GM18511 (cell line): Measurements from ENCODE around the gene VTI1A.
"Not testable (repeated sequence)": the region's sequence is repeated elsewhere in the genome, so short reads cannot be mapped to it uniquely, and the experiment has no call there.

Experiments used
- ATAC-seq: cut with Tn5 transposase; IDR thresholded peaks from one replicate; pipeline ENCODE4 v1.9.1; 2021; ENCODE audit warnings: mild to moderate bottlenecking, moderate library complexity; ENCODE audit not compliant: unreplicated experiment

The VTI1A gene

DNA sequence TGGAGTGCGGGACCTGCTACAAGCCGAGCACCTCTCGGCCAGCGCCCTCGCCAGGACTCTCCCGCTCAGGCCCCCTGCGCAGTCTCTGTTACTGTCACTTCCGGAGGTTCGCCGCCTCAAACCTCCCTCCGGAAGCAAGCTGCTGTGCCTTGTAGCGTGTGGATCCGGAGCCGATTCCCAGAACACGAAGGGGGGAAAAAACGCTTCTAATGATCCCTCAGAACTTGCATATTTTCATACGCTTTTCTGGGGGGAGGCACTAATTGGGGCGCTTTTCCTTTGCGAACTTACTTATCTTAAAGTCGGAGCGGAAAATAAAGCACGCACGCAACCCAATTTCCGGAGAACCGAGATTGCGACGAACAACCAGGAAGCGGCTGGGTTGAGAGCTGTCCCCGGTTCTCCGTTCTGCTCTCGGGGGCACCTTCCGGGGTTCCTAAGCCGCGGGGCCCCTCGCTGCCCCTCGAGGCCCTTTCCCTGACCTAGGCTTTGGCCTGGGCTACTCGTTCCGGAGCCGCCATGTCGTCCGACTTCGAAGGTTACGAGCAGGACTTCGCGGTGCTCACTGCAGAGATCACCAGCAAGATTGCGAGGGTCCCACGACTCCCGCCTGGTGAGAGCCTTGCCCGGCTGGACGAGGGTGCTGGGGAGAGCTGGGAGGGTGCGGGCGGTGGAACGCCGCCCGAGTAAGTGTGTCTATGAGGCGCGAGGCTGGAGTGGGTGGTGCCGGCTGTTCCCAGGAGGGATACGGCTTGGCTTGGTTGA, at the start of gene VTI1A, which contains the start of gene ZDHHC6:
Gene VTI1A, plus strand, starts transcription at position 361 of the 765 bp plus-strand sequence. Its CDS starts 159 bp downstream, at position 520.
Gene ZDHHC6, minus strand, starts transcription at position 60 of the 765 bp plus-strand sequence. CDS start 1,478 bp downstream, outside the sequence.
- ATAC-seq: peak; percentile 95

DNA sequence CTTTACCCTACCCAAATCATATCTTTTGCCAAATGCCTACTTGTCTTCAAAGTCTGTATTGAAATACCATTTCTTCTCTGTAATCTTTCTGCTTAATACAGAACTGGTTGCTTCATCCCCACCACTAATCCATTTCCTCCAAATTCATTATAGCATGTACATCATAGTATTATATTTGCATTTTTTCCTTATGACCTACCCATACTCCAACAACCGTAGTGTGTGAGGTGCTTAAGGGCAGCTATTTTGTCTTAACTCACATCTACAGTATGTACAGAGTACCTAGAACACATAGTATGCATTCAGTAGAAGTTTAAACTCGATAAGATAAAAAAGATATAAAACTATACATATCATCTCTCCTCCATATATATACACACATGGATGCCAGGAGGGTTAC, 49.4 kb upstream of the VTI1A start:
- ATAC-seq: no peak

GRCh38 chr10:112402917-112403316, 44.1 kb upstream of the VTI1A start:
- no peak for ATAC-seq

DNA sequence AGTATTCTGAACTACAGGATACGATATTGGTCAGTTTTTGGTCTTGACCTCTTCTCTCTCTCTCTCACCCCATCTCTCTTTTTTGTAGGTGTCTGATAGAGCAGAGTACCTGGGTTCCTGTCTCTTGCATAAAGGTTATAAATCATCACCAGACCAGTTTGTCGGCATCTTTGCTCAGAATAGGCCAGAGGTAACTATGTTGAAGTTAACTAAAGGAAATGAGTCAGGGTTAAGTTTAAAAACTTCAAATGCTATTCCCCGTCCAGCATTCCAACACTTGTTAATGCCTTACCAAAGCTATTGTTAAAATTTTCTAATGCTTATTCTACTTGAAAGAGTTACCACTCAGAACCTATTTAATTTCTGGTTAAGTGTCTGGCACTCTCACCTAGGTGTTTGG, 42.4 kb upstream of the VTI1A start:
- ATAC-seq: no peak

- ATAC-seq: not testable (repeated sequence)
Measured at GRCh38 chr10:112406806-112407205, 40.2 kb upstream of the VTI1A start.

GRCh38 chr10:112407696-112408095, 39.3 kb upstream of the VTI1A start:
- ATAC-seq: no peak

DNA sequence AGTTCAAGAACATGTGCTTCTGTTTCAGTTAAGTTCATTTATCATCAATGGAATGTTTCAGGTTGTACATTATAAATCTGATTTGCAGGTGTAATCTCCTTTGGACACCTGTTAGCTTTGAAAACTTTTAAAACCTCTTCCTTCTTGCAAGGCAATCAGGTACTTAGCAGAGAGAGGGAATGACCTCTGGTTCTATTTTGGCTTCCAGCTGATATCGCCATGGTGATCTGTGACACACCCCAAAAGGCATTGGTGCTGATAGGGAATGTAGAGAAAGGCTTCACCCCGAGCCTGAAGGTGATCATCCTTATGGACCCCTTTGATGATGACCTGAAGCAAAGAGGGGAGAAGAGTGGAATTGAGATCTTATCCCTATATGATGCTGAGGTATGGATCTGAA, 37.7 kb upstream of the VTI1A start:
- no peak for ATAC-seq

DNA sequence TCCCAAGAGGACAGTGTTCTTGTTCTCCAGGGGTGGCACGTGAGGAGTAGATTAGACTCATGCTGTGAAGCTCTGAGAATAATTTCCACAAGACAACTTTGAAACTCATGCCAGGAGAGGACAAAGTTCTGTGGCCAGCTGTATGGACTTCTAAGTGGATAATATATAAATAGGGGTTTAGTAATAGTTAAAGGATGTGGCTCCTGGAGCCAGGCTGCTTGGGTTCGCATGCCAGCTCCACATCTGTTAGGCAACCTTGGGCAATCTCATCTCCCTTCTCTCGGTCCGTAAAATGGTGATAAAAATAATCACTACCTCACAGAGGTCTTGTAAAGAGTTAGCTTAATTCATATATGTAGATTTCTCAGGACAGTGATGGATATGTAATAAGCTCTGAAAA, 37.3 kb upstream of the VTI1A start:
- ATAC-seq: no peak

DNA sequence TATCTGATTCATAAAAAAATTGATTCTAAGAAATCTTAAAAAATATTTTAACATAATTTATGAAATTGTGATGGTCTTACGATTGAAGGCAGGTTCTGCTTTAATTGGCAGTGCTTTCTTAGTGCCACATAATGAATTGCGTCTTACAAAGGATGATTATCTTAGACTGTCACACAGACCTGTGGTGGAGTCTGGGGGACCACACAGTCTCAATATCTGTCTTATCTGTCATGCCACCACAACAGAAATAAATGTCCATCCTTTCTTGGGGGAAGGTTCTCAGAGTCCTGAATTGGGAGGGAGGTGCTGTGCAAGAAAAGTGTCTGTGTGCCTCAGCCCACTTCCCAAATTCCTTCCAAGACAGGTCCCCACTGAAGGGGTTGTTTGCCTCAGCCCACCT, 34.3 kb upstream of the VTI1A start:
- ATAC-seq: no peak

DNA sequence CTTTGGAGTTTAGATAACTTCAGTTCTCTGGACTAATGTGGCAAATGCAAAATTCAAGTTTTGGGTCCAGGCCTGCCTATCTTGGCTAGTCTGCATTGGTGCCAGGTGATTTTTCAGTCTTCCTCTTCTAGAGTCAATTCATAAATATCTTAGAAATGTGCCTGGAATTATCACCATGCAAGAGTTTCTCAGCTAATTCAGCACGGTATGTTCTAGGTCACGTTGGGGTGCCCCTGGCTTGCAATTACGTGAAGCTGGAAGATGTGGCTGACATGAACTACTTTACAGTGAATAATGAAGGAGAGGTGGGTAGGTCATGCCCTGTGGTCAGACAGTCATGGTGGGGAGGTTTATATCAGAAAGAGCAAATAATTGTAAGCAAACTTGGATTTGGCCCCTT, 25.3 kb upstream of the VTI1A start:
- no peak for ATAC-seq

GRCh38 chr10:112424651-112425050, 22.4 kb upstream of the VTI1A start:
- no peak for ATAC-seq

DNA sequence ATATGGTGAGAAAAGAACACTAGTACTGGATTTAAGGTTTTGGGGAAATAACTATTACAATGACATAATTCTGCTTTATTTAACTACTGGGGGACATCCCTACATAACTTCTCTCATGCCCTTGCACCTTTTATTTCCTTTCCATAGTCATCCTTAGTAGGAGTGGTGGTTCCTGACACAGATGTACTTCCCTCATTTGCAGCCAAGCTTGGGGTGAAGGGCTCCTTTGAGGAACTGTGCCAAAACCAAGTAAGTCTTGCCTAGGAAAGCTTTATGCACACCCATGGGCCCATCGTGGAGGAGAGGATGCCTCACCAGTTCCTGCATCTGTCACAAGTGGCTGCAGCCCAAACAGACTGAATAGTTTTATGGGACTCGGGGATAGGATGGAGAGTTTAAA, 20.9 kb upstream of the VTI1A start:
- no peak for ATAC-seq

DNA sequence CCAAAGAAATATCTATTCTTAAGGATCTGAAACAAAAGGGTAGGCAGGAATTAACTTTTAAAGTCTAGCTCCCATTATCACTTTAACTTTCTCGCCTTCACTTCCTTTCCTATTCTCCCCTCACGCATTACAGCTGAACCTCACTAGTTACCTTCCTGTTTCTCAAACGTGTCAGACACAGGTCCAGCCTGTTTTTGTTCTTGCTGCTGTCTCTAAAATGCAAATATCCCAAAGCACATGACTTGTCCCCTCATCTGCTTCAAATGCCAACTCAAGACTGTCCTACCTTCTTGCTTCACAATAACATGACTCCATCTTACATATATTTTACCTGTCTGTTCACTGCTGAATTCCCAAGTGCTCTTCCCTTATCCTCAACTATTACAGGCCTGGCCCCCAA, 17.9 kb upstream of the VTI1A start:
- ATAC-seq: no peak

GRCh38 chr10:112429654-112430230, 17.3 kb upstream of the VTI1A start:
- no peak for ATAC-seq

GRCh38 chr10:112433136-112433535, 13.9 kb upstream of the VTI1A start:
- no peak for ATAC-seq

DNA sequence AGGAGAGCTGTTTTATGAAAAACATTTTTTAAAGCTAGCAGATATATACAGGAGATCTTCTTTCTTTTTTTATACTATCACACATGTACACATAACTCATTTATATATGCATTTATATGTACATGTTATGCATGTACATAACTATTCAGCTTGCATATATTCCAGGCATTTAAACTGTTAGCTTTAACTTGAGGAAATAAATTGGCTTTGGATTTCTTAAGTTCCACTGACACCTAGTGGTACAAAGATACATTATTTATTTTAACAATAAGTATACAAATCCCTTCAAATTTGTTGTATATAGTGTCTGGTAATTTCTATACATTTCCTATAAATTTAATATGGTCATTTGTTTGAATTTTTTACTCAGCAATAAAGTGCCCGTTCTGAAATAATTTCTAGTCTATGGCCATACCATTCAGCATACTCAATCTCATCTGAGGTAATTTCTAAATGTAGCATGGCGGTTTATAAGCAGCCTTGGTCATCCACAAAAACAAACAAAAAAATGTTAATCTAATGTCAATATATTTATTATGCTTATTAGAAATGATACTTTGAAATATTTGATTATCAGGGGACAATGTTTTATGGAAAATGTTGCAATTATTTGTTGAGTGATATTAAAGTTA, 11.9 kb upstream of the VTI1A start:
- no peak for ATAC-seq

GRCh38 chr10:112438356-112438755, 8.7 kb upstream of the VTI1A start:
- ATAC-seq: no peak

GRCh38 chr10:112441520-112441919, 5.5 kb upstream of the VTI1A start:
- no peak for ATAC-seq

DNA sequence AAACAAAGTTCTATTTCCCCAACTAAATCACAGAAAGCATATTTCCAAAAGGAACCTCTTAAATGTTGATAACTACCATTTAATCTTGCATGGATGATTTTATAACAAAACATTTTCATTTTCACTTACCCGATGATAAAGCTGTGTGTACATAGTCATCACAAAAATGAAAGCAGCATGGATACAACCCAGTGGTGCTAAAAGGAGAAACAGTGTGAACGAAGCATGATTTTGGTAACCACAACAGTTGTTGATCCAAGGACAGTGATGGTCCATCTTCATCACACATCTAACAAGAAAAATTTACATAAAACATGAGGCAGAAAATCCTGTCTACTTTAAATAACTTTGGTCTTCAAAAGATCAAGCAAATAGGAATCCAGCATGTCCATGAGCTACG, 5.0 kb upstream of the VTI1A start:
- ATAC-seq: no peak

GRCh38 chr10:112446055-112446854, 760 bp upstream of the VTI1A start:
- peak; percentile 49 for ATAC-seq

GRCh38 chr10:112447620-112447928, 559 bp downstream of the VTI1A start:
- ATAC-seq: no peak
